Erythroblast (primary cell): Measurements from ENCODE around the gene TSPAN32.

ENCODE experiments used
- DNase-seq, 2 experiments: peaks; one replicate each; lab custom pipeline; 2025; lab: John Stamatoyannopoulos, UW
- GATA1 ChIP-seq: IDR thresholded peaks from 2 replicates; pipeline ENCODE4 v1.6.1; 2011; ENCODE audit warnings: low read depth, mild to moderate bottlenecking, control low read depth, low read length, moderate library complexity
- POLR2A ChIP-seq: IDR thresholded peaks from 2 replicates; pipeline ENCODE4 v1.6.1; 2011; ENCODE audit warnings: mild to moderate bottlenecking, low read length

Gene TSPAN32

GRCh38 chr11:2301631-2302305 lies at the start of gene TSPAN32, which contains the start of gene C11orf21:
Gene TSPAN32 (plus strand): TSS chr11:2302013. CDS start chr11:2302150, 137 bp downstream.
Gene C11orf21 (minus strand): TSS chr11:2301918. CDS start chr11:2301808, 110 bp downstream.
- TF ChIP-seq POLR2A, result peak; percentile 53
- TF ChIP-seq GATA1, result no peak
- DNase-seq, result peak; percentile 87 to 94

GRCh38 chr11:2252018-2252417 lies 49.8 kb upstream of the TSPAN32 start:
- no peak for DNase-seq
- TF ChIP-seq GATA1 (no peak), POLR2A (no peak)

GRCh38 chr11:2256293-2256913 lies 45.4 kb upstream of the TSPAN32 start:
- no peak for TF ChIP-seq POLR2A
- no peak for TF ChIP-seq GATA1
- no peak for DNase-seq

- TF ChIP-seq GATA1 (no peak), POLR2A (no peak)
- DNase-seq, result no peak
These were observed 44.7 kb upstream of the TSPAN32 start for GRCh38 chr11:2256951-2257700.

GRCh38 chr11:2258501-2259465 lies 43.0 kb upstream of the TSPAN32 start:
- no peak for DNase-seq
- TF ChIP-seq GATA1 (no peak), POLR2A (no peak)

GRCh38 chr11:2259466-2259830 lies 42.4 kb upstream of the TSPAN32 start:
- TF ChIP-seq POLR2A (no peak), GATA1 (no peak)
- DNase-seq, result no peak

GRCh38 chr11:2259897-2260451 lies 41.8 kb upstream of the TSPAN32 start:
- DNase-seq, result no peak
- no peak for TF ChIP-seq GATA1
- TF ChIP-seq POLR2A, result no peak

GRCh38 chr11:2260491-2261364 lies 41.1 kb upstream of the TSPAN32 start:
- DNase-seq, result no peak
- TF ChIP-seq GATA1 (no peak), POLR2A (no peak)

GRCh38 chr11:2261436-2262230 lies 40.2 kb upstream of the TSPAN32 start:
- no peak for DNase-seq
- TF ChIP-seq POLR2A, result no peak
- no peak for TF ChIP-seq GATA1

GRCh38 chr11:2262301-2263070 lies 39.3 kb upstream of the TSPAN32 start:
- DNase-seq, result no peak
- TF ChIP-seq POLR2A (no peak), GATA1 (no peak)
